ENCODE data around the gene ZNF761. TPM values are rescaled to one million over a fixed set of nuclear protein-coding genes. Genes with fewer than 3 reads are reported as not detected.

Gene ZNF761
- total and polyA plus RNA-seq, 2 donors (not counting 3 experiments of a cell fraction or from before 2014, with no cell fraction given), result 6.4 to 8.8 TPM

DNA sequence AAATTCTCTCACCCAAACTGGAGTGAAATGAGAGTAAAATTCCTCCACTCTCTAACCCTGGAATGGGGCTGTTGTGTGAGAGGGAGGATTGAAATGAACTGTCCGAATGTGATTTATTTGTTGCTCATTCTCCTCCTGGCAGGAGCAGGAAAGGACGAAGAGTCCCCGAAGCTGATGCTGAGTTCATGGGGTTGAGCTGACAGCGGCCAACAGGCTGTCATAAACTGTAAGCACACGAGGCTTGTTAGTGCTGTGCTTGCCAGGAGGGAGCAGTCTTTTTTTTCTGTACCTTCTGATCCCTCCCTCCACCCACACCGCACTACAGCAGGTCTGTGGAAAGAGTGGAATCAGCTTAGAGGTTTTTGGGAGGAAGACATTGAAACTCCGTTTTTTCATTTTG is 73.1 kb downstream of the ZNF761 start:
- Histone ChIP-seq H3K4me3 (replicated peaks in 1 of 3; ENCODE audit: insufficient read depth in 1 of 3, low read depth in 1 of 3, low read length in 3 of 3) (no peak overlapping the region), H4K20me1 (replicated peaks; ENCODE audit: control insufficient read depth, extremely low read depth, insufficient read depth, low read length) (no peaks in the 10 kb centered on the region), H3K27me3 (ENCODE audit: control insufficient read depth in 2 of 2, insufficient read depth in 2 of 2, low read length in 2 of 2) (no peaks in the 10 kb centered on the region), H2AFZ (ENCODE audit: low read depth, low read length) (no peak overlapping the region), H3K4me2 (ENCODE audit: insufficient read depth, low read length) (no peak overlapping the region), H3K4me1 (ENCODE audit: control insufficient read depth, extremely low read depth, insufficient read depth, low read length) (no peaks in the 10 kb centered on the region), H3K27ac (ENCODE audit: insufficient read depth, low read depth, low read length) (no peak overlapping the region), H3K36me3 (ENCODE audit: control insufficient read depth in 2 of 2, extremely low read depth in 1 of 2, insufficient read depth in 2 of 2, low read length in 2 of 2) (no peaks in the 10 kb centered on the region), H3K9me3 (replicated peaks; ENCODE audit: control insufficient read depth, insufficient read depth, low read length) (no peaks in the 10 kb centered on the region), H3K9me1 (replicated peaks; ENCODE audit: control insufficient read depth, extremely low read depth, insufficient read depth, low read length) (no peaks in the 10 kb centered on the region), H3K9ac (replicated peaks; ENCODE audit: extremely low read depth, insufficient read depth, low read length) (no peak overlapping the region), H3K79me2 (ENCODE audit: control insufficient read depth, insufficient read depth, low read length) (no peaks in the 10 kb centered on the region)
- intact Hi-C loops (cut with micrococcal nuclease) (no loop called here), dilution Hi-C loops (cut with MboI; ENCODE audit: extremely low pct_ligation_motif_present, low sequenced_read_pairs) (no loop called here)
- no peak for DNase-seq (ENCODE audit: low read depth, low spot score)
- CTCF ChIA-PET, result no interaction called here
- POLR2A ChIA-PET, result no interaction called here
- BruUV-seq (replicated peaks), result no TSS peak
- FAIRE-seq, result no peak
- TF ChIP-seq POLR2AphosphoS5 (IDR thresholded peaks at IDR 0.05; ENCODE audit: insufficient read depth, low read depth, low read length) (no peak), POLR2A (IDR thresholded peaks at IDR 0.05; ENCODE audit: low read depth, low read length) (no peak), JUN (IDR thresholded peaks at IDR 0.05; ENCODE audit: borderline replicate concordance, insufficient read depth, insufficient read length, low read depth) (no peak), EZH2 (IDR thresholded peaks at IDR 0.05; ENCODE audit: borderline replicate concordance, low read depth, low read length, severe bottlenecking) (no peak), MYC (IDR thresholded peaks at IDR 0.05; ENCODE audit: low read depth, low read length) (no peak), GATA2 (IDR thresholded peaks at IDR 0.05; ENCODE audit: insufficient read depth, insufficient read length, low read depth, low read length) (no peak), FOS (IDR thresholded peaks at IDR 0.05; ENCODE audit: borderline replicate concordance, insufficient read depth, low read length) (no peak)
- TF ChIP-seq, protein P1, sequence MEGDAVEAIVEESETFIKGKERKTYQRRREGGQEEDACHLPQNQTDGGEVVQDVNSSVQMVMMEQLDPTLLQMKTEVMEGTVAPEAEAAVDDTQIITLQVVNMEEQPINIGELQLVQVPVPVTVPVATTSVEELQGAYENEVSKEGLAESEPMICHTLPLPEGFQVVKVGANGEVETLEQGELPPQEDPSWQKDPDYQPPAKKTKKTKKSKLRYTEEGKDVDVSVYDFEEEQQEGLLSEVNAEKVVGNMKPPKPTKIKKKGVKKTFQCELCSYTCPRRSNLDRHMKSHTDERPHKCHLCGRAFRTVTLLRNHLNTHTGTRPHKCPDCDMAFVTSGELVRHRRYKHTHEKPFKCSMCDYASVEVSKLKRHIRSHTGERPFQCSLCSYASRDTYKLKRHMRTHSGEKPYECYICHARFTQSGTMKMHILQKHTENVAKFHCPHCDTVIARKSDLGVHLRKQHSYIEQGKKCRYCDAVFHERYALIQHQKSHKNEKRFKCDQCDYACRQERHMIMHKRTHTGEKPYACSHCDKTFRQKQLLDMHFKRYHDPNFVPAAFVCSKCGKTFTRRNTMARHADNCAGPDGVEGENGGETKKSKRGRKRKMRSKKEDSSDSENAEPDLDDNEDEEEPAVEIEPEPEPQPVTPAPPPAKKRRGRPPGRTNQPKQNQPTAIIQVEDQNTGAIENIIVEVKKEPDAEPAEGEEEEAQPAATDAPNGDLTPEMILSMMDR (IDR thresholded peaks at IDR 0.05; ENCODE audit: extremely low read depth in 1 of 2, insufficient read depth in 1 of 2, low read depth in 1 of 2, low read length in 2 of 2), result no peak
- TF ChIP-seq, protein P2, sequence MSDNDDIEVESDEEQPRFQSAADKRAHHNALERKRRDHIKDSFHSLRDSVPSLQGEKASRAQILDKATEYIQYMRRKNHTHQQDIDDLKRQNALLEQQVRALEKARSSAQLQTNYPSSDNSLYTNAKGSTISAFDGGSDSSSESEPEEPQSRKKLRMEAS (IDR thresholded peaks at IDR 0.05; ENCODE audit: insufficient read depth, insufficient read length), result no peak
